Osteocyte (in vitro differentiated cells): ENCODE data around the gene ANO2. TPM values are rescaled to one million over a fixed set of nuclear protein-coding genes. Genes with fewer than 3 reads are reported as not detected.

Experiments
- DNase-seq: peaks from one replicate; pipeline ENCODE4 v3.0.0; 2021; ENCODE audit warnings: mixed read lengths; ENCODE audit not compliant: unreplicated experiment; ENCODE audit errors: extremely low spot score
- H3K27ac Mint-ChIP-seq: one replicate; pipeline ENCODE4 v1.8.0; 2021; ENCODE audit warnings: mild to moderate bottlenecking, mixed read lengths; ENCODE audit not compliant: unreplicated experiment
- H3K27me3 Mint-ChIP-seq: one replicate; pipeline ENCODE4 v1.8.0; 2021; ENCODE audit warnings: mixed read lengths; ENCODE audit not compliant: unreplicated experiment
- H3K36me3 Mint-ChIP-seq: one replicate; pipeline ENCODE4 v1.8.0; 2021; ENCODE audit warnings: mixed read lengths; ENCODE audit not compliant: unreplicated experiment
- H3K4me1 Mint-ChIP-seq: one replicate; pipeline ENCODE4 v1.8.0; 2021; ENCODE audit warnings: mixed read lengths; ENCODE audit not compliant: unreplicated experiment
- H3K4me3 Mint-ChIP-seq: one replicate; pipeline ENCODE4 v1.8.0; 2021; ENCODE audit warnings: mild to moderate bottlenecking, moderate library complexity, mixed read lengths; ENCODE audit not compliant: unreplicated experiment
- H3K9me3 Mint-ChIP-seq: one replicate; pipeline ENCODE4 v1.8.0; 2021; ENCODE audit warnings: mixed read lengths; ENCODE audit not compliant: unreplicated experiment
- CTCF ChIP-seq: fragments of 200-600 bp; sonication (generic); IDR thresholded peaks from 2 replicates; pipeline ENCODE4 v1.5.0; 2021; ENCODE audit warnings: antibody characterized with exemption, mild to moderate bottlenecking, moderate library complexity
- total RNA-seq: library from RNA; stranded (reverse); gene quantifications from 2 replicates; pipeline ENCODE4 v1.2.1, GENCODE V29; 2021

The ANO2 gene
- total RNA-seq, 1 donor from 2014 or later, result 0.59 TPM

DNA sequence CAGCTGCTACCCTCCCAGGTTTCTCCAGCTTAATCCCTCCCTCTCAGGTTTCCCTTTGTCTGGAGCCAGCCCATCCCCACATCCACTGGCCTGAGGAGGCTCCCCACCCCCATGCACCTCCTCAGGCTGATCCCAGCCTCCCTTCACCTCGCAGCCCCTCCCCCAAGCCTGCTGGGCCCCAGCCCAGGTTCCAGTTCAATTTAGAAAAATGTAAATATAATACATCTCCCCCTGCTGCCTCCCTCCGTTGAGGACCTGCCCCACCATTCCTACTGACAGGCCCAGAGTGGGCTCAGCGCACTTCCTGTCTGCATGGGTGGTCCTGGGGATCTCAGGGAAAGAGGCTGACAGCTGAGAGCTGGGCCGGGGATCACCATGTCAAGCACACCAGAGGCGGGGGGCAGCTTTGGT lies 357.3 kb downstream of the ANO2 start:
- DNase-seq, result no peak
- H3K4me3 Mint-ChIP-seq, result no peak overlapping the region
- no peaks in the 10 kb centered on the region for H3K36me3 Mint-ChIP-seq
- H3K9me3 Mint-ChIP-seq, result peaks cover 3% of the 10 kb centered on the region
- H3K27ac Mint-ChIP-seq, result no peak overlapping the region
- no peaks in the 10 kb centered on the region for H3K27me3 Mint-ChIP-seq
- peaks cover 15% of the 10 kb centered on the region for H3K4me1 Mint-ChIP-seq
- TF ChIP-seq CTCF, result no peak

DNA sequence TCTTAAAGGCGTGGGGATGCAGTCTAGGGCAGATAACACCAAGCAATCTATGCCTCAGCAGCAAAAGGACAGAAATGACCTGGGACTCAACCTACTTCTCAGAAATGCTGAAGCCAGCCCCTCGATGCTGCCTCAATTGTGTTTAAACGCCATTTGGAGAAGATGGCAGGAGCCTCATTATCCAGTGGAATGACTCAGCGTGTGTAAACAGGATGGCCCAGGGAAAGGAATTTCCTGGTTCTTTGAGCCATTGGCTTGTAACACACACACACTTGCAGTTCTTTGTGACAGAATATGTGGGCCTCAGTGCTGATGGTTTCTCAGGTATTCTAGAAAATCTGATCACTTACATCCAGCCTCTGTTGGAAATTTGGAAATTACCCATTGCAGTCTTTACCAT lies 358.9 kb downstream of the ANO2 start:
- H3K9me3 Mint-ChIP-seq, result peaks cover 5% of the 10 kb centered on the region
- no peak for DNase-seq
- H3K4me1 Mint-ChIP-seq, result peaks cover 22% of the 10 kb centered on the region
- peak overlapping the region; percentile 23 for H3K27ac Mint-ChIP-seq
- no peaks in the 10 kb centered on the region for H3K36me3 Mint-ChIP-seq
- no peak for TF ChIP-seq CTCF
- no peak overlapping the region for H3K4me3 Mint-ChIP-seq
- H3K27me3 Mint-ChIP-seq, result no peaks in the 10 kb centered on the region

DNA sequence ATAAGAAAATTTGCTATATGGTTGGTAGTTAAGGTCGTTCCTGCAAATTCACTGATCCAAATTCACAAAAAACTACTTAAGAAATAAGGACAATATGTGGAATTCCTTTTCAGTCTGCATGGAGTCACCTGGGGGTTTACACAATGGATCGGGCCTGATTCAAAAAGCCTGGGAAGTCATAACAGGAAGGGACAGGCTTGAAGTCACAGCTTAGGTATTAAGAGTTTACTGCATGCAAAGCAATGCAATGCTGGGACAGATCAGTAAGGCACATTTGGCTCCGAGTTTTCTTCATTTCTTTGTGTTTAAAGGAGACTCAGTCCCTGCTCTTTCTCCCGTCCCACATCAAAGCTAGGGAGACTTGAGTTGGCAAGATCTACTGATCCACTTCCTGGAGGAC lies 359.9 kb downstream of the ANO2 start:
- peaks cover 22% of the 10 kb centered on the region for H3K4me1 Mint-ChIP-seq
- H3K27ac Mint-ChIP-seq, result no peak overlapping the region

GRCh38 chr12:5584412-5585175 lies 360.5 kb downstream of the ANO2 start:
- peaks cover 22% of the 10 kb centered on the region for H3K4me1 Mint-ChIP-seq
- no peak overlapping the region for H3K4me3 Mint-ChIP-seq
- TF ChIP-seq CTCF, result no peak
- no peaks in the 10 kb centered on the region for H3K36me3 Mint-ChIP-seq
- no peaks in the 10 kb centered on the region for H3K27me3 Mint-ChIP-seq
- no peak overlapping the region for H3K27ac Mint-ChIP-seq
- no peak for DNase-seq
- peaks cover 5% of the 10 kb centered on the region for H3K9me3 Mint-ChIP-seq

More for the DNA sequence above, 359.9 kb downstream of the ANO2 start:
- Mint-ChIP-seq H3K9me3 (peaks cover 5% of the 10 kb centered on the region), H3K27me3 (no peaks in the 10 kb centered on the region), H3K4me3 (no peak overlapping the region), H3K36me3 (no peaks in the 10 kb centered on the region)
- TF ChIP-seq CTCF, result no peak
- no peak for DNase-seq

- H3K4me3 Mint-ChIP-seq, result no peak overlapping the region
- H3K9me3 Mint-ChIP-seq, result peaks cover 5% of the 10 kb centered on the region
- no peak for TF ChIP-seq CTCF
- no peaks in the 10 kb centered on the region for H3K27me3 Mint-ChIP-seq
- H3K36me3 Mint-ChIP-seq, result no peaks in the 10 kb centered on the region
- H3K4me1 Mint-ChIP-seq, result peaks cover 24% of the 10 kb centered on the region
- no peak overlapping the region for H3K27ac Mint-ChIP-seq
- DNase-seq, result no peak
These were observed 362.5 kb downstream of the ANO2 start for GRCh38 chr12:5582541-5582940.
